Measurements from ENCODE around the gene ERRFI1. TPM values are rescaled to one million over a fixed set of nuclear protein-coding genes. Genes with fewer than 3 reads are reported as not detected.
"Not testable (repeated sequence)": the region's sequence is repeated elsewhere in the genome, so short reads cannot be mapped to it uniquely, and the experiment has no call there.

Gene ERRFI1
- total RNA-seq, 1 donor from 2014 or later = 92.8 TPM

DNA sequence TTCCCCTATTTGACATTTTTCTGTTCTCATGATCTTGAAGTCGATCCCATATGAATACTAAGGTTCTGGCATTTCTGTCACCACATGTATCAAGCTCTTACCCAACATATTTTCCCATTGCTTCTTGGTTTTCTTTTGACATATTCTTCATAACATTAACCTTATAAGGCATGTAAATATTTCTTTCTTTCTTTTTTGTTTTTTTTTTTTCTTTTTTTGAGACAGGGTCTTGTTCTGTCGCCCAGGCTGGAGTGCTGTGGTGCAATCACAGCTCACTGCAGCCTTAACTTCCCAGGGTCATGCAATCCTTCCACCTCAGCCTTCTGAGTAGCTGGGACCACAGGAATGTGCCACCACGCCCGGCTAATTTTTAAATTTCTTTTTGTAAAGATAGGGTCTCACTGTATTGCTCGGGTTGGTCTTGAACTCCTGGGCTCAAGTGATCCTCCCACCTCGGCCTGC, 33.1 kb upstream of the ERRFI1 start:
- Histone ChIP-seq H3K4me1 (peaks cover 4% of the 10 kb centered on the region), H3K4me3 (no peak overlapping the region), H3K27me3 (no peaks in the 10 kb centered on the region), H3K36me3 (no peaks in the 10 kb centered on the region), H3K9me3 (no peaks in the 10 kb centered on the region), H3K27ac (peak overlapping the region; percentile 37)
- intact Hi-C loops (cut with DNase I) = no loop called here
- peak; percentile 25 for ATAC-seq
- no peak for DNase-seq
- TF ChIP-seq, protein P1, sequence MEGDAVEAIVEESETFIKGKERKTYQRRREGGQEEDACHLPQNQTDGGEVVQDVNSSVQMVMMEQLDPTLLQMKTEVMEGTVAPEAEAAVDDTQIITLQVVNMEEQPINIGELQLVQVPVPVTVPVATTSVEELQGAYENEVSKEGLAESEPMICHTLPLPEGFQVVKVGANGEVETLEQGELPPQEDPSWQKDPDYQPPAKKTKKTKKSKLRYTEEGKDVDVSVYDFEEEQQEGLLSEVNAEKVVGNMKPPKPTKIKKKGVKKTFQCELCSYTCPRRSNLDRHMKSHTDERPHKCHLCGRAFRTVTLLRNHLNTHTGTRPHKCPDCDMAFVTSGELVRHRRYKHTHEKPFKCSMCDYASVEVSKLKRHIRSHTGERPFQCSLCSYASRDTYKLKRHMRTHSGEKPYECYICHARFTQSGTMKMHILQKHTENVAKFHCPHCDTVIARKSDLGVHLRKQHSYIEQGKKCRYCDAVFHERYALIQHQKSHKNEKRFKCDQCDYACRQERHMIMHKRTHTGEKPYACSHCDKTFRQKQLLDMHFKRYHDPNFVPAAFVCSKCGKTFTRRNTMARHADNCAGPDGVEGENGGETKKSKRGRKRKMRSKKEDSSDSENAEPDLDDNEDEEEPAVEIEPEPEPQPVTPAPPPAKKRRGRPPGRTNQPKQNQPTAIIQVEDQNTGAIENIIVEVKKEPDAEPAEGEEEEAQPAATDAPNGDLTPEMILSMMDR (IDR thresholded peaks at IDR 0.05) = no peak

DNA sequence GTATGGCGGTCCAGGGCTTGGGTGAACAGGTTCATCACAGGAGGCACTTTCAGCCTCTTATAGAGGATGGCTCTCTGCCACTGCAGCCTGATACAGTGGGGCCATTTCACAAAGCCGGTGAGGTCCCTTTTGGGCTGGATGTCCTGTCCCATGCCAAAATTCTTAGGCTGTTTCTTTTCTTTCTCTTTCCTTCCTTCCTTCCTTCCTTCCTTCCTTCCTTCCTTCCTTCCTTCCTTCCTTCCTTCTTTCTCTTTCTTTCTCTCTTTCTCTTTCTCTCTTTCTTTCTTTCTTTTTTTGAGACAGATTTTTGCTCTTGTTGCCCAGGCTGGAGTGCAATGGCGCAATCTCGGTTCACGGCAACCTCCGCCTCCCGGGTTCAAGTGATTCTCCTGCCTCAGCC, 31.7 kb upstream of the ERRFI1 start:
- ATAC-seq; H3K27ac ChIP-seq; H3K9me3 ChIP-seq; DNase-seq; H3K4me1 ChIP-seq; H3K4me3 ChIP-seq; H3K27me3 ChIP-seq; H3K36me3 ChIP-seq; intact Hi-C loops (cut with DNase I): not testable (repeated sequence)

DNA sequence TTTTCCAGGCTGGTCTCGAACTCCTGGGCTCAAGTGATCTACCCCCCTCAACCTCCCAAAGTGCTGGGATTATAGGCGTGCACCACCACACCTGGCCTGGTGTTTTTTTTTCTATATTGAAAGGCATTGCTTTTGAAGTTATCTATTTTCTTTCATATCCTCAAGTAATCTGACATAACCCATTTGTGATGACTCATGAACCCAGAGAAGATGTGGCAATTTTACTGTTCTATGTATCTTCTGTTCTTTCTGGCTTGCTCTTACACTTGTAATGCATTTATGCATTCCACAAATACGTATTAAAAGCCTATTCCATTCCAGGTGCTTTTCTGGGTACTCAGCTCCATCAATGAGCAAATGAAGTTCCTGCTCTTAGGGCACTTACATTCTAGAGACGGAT, 29.9 kb upstream of the ERRFI1 start:
- intact Hi-C loops (cut with DNase I) = no loop called here
- Histone ChIP-seq H3K4me1 (peaks cover 2% of the 10 kb centered on the region), H3K36me3 (no peaks in the 10 kb centered on the region), H3K27me3 (no peaks in the 10 kb centered on the region), H3K4me3 (no peak overlapping the region), H3K27ac (no peak overlapping the region), H3K9me3 (no peaks in the 10 kb centered on the region)
- DNase-seq = no peak
- TF ChIP-seq, protein P1 (IDR thresholded peaks at IDR 0.05) = no peak
- no peak for ATAC-seq

GRCh38 chr1:8053878-8054567, 27.9 kb upstream of the ERRFI1 start:
- H3K9me3 ChIP-seq = no peaks in the 10 kb centered on the region
- H3K4me3 ChIP-seq = no peak overlapping the region
- H3K27me3 ChIP-seq = no peaks in the 10 kb centered on the region
- no peaks in the 10 kb centered on the region for H3K4me1 ChIP-seq
- no peaks in the 10 kb centered on the region for H3K36me3 ChIP-seq
- ATAC-seq (no peak), DNase-seq (no peak)
- intact Hi-C loops (cut with DNase I) = no loop called here
- TF ChIP-seq, protein P1 (IDR thresholded peaks at IDR 0.05) = no peak
- no peak overlapping the region for H3K27ac ChIP-seq

DNA sequence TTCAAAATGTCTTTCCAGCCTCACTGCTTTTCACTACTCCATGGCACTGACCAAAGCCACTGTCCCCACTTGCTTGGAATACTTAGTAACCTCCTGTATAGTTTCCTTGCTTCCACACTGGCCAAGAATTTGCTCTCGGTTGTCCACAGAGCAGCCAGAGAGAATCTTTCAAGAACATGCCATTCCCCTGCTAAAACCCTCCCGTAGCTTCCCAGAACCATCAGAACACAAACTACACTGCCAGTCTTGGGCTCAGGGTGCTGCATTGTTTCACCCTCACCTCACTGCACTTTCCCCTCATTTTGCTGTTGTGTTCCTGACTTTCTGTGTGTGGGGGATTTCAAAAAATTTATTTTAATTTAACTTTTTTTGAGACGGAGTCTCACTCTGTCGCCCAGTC, 25.5 kb upstream of the ERRFI1 start:
- Histone ChIP-seq H3K4me3 (no peak overlapping the region), H3K36me3 (no peaks in the 10 kb centered on the region), H3K9me3 (no peaks in the 10 kb centered on the region), H3K27ac (no peak overlapping the region), H3K27me3 (no peaks in the 10 kb centered on the region), H3K4me1 (peaks cover 10% of the 10 kb centered on the region)
- intact Hi-C loops (cut with DNase I) = no loop called here
- no peak for DNase-seq
- TF ChIP-seq, protein P1 (IDR thresholded peaks at IDR 0.05) = no peak
- ATAC-seq = no peak

DNA sequence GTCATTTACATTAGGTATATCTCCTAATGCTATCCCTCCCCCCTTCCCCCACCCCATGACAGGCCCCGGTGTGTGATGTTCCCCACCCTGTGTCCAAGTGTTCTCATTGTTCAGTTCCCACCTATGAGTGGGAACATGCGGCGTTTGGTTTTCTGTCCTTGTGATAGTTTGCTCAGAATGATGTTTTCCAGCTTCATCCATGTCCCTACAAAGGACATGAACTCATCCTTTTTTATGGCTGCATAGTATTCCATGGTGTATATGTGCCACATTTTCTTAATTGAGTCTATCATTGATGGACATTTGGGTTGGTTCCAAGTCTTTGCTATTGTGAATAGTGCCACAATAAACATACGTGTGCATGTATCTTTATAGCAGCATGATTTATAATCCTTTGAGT, 23.1 kb upstream of the ERRFI1 start:
- DNase-seq; H3K27ac ChIP-seq; ATAC-seq; H3K4me3 ChIP-seq; intact Hi-C loops (cut with DNase I); H3K36me3 ChIP-seq; H3K27me3 ChIP-seq; H3K9me3 ChIP-seq: not testable (repeated sequence)
- peaks cover 13% of the 10 kb centered on the region for H3K4me1 ChIP-seq
